Activated CD4-positive, CD25-positive, alpha-beta regulatory T cell treated with anti-CD3 and anti-CD28 coated beads, Interleukin-2, amount 50 U/mL, for 16 hours (primary cell): ENCODE data around the gene DISP3.

Experiments used
- DNase-seq: peaks from one replicate; pipeline ENCODE4 v3.0.0-alpha.2; 2020; ENCODE audit warnings: low read depth, low spot score

The DISP3 gene

DNA sequence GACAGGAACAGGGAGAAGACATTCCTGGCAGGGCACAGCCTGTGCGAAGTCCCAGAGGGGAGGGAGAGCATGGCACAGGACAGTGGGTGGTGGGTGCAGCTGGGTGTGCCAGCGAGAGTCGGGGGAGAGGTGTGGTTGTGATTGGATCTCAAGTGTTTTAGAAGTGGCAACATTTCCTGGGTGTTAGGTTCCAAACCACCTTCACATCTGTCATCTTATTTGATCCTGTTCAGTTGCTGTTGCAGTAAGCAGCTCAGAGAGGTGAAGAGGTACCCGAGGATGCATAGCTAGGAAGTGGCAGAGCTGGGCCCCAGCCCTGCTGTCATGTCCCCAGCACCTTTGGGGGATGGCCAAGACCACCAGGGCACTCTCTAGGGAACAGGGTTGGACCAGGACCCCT lies 22.0 kb upstream of the DISP3 start:
- no peak for DNase-seq

GRCh38 chr1:11458811-11459275 lies 20.1 kb upstream of the DISP3 start:
- no peak for DNase-seq

- DNase-seq = no peak
Measured at GRCh38 chr1:11461531-11462137, 17.3 kb upstream of the DISP3 start.

GRCh38 chr1:11462224-11462923 lies 16.6 kb upstream of the DISP3 start:
- DNase-seq = no peak

DNA sequence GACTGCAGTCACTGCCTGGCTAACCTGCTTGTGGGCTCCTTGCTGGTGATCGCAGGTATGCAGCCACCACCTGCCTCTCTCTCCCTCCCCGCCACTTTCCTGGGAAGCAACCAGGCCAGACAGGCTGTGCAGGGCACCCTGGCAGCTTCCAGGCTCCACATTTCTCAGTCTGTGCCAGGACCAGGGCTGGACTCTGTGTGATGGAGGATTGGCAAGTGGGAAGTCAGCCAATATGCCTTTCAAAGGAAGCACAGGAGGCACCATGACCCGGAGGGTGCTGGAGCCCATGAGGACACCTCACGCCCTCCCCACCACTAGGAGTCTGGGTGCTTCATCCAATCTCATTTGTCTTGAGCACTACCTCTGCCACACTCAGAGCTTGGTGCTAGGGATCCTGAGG lies 15.8 kb upstream of the DISP3 start:
- no peak for DNase-seq

DNA sequence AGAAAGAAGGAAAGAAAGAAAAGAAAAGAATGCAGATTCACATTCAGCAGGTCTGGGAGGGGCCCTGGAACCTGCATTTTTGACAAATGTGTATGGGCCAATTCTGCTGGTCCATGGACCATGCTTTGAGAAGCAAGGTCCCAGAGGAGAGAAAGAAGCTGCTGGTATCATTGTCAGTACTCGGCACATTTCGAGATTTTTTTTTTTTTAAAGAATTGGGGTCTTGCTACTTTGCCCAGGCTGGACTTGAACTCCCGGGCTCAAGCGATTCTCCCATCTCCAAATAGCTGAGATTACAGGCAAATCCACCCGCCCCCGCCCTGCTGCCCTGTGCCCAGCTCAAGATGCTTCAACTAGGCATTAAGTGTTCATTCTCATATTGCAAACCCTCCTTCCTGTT lies 13.6 kb upstream of the DISP3 start:
- DNase-seq = no peak

- DNase-seq = no peak
Measured at GRCh38 chr1:11466416-11466815, 12.5 kb upstream of the DISP3 start.

DNA sequence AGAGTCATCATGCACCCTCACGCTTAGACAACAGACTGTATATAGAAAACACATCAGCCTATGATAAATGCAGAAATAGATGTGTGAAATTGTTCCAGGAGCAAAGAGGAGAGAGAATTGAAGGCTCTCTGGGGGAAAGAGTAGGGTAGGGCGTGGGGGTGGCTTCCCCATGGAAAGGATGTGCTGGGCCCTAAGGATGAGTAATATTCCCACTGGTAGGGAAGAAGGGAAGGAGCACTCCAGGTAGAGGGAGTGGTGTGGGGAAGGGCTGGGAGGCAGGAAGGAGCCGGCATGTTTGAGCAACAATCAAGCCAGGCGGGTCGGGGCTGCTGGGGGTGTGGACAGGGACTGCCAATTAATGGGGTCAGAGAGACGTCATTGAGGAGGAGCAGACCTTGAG lies 10.1 kb upstream of the DISP3 start:
- DNase-seq = no peak

- DNase-seq = no peak
Measured at GRCh38 chr1:11470912-11471311, 8.0 kb upstream of the DISP3 start.

DNA sequence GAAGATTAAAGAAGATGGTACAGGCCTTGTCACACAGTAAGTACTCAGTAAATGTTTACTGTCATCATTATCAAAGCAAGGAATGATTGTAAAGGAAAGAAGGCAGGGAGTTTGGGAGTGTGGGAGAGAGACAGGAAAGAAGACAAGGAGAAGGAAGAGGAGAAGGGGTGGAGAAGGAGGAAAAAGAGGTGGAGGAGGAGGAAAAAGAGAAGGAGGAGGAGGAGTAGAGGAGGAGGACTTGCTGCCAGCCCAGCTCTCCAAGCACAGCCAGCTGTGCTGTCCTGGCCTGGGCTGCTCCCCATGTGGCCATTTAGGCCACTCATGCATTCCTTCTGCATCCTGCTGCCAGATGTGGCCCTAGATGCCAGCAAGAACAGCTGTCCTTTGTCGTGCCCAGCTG lies 7.5 kb upstream of the DISP3 start:
- DNase-seq = no peak

DNA sequence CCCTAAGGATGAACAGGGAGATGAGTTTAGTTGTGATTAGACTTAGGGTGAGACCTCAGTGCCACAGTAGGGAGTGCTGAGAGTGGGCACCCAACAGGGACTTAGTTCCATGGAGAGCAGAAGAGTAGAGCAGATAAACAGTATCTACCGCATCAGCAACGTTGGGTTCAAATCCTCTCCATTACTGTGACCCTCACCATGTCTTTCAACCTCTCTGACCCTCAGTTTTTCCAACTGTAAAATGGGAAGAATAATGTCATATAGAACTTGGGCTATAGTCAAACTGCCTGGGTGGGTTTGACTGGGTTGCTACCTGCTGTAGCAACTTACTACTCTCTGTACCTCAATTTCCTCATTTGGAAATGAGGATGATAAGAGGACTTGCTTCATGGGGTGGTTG lies 6.7 kb upstream of the DISP3 start:
- DNase-seq = no peak

DNA sequence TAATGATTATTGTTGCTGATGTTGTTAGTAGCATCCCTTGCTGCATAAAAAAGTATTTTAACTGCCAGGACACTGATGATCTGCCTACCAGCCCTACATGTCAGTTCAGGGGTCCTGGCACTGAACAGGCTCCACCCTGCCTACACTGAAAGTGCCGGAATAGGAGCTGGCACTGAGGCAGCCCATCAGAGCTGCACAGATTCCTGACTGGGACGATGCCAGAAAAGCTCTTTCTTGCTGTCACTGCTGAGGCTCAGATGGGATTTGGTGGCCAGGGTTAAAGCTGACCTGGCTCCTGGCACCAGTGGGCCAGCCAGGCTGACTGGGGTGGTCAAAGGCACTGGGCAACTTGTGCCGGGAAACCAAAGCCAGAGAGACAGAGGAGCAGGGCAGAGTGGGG lies 6.2 kb upstream of the DISP3 start:
- DNase-seq = no peak

GRCh38 chr1:11473491-11474034 lies 5.4 kb upstream of the DISP3 start:
- no peak for DNase-seq

- DNase-seq = no peak
Measured at GRCh38 chr1:11474826-11475225, 4.1 kb upstream of the DISP3 start.

DNA sequence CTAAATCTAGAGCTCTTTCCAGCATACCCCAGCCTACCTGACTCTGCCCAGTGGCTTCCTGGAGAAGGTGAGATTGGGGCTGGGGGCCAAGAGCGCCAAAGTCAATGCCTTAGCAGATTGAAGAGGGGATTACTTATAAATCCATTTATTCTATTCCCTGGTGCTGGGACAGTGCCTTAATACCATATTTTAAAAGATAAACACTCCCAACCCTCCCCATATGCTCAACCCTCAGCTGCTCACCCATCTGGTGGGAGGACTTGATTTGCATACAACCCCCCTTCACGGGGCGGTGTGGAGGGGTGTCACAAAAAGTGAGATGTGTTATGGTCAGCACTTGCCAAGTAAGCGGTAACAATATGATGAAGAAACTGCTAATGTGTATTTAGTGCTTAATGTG lies 3.2 kb upstream of the DISP3 start:
- no peak for DNase-seq

- DNase-seq = no peak
Measured at GRCh38 chr1:11479375-11479979, 522 bp downstream of the DISP3 start.

DNA sequence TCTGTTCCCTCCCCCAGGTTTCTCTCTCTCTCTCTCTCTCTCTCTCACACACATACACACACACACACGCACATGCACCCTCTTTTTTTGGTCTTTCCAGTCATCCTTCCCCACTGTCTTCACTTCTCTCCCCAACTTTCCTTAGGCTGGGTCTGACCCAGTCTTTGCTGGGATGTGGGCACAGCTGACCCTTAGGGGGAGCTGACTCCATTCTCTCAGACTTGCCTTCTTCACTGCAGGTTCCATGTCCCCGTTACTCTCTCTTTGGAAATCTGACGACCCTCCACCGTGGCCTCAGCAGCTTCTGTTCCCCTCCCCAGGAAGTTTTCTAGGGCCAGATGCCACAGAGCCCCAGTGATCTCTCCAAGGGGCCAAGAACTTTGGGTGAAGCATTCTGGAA lies 2.1 kb downstream of the DISP3 start:
- no peak for DNase-seq

DNA sequence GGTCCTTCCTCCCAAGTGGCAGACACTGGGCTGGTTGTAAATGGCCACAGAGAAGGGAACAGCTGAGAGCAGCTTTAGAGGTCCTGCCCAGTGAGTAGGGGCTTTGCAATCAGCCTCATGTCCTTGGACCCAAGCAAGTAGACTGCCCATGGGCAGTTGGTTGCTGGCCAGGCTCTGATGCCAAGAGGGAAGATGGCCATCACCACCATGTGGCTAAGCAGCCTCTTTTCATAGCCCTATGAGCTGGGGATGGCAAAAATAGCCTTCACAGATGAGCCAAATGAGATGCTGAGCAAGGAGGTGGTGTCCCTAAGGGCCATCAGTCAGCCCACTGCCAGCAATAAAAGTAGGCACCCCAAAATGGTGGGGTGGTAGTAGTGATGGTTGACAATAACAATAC lies 3.2 kb downstream of the DISP3 start:
- no peak for DNase-seq

DNA sequence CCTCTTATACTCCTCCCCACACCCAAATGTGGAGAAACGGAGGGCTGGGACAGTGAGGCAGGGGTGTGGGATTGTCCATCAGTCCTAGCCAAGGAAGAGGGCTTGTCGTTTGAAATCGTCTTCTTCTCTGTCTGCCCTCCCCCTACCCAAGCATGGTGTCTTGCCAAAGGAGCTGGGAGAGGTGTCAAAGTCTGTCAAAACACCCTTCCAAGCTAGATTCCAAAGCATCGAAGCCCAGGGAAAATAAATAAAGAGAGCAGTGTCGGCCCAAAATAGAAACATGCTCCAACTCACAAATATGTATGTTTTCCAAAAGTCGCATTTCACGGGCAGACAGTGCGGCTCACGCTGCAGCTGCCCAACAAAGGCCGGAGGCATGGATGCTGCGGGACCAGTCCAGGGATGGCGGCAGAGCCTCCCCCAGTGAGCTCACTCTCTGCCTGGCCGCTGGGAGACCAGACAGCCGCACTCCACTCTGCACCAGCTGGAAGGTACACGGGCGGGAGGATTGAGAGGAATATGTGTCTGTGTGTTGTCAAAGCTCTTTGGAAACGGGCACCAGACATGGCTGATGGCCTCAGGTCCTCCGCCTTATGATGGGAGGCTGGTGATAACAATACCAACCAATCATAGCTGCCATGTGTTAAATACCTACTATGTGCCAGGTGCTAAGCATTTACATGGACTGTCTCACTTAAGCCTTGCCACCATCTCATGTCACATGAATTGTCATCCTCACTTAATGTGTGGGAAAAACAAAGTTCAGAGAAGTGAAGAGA lies 3.9 kb downstream of the DISP3 start:
- DNase-seq = no peak

GRCh38 chr1:11483581-11484320 lies 4.8 kb downstream of the DISP3 start:
- no peak for DNase-seq

GRCh38 chr1:11484321-11484655 lies 5.3 kb downstream of the DISP3 start:
- DNase-seq = no peak

- no peak for DNase-seq
Measured at GRCh38 chr1:11485191-11485590, 6.2 kb downstream of the DISP3 start.
